Omental fat pad (tissue), 4 donors: ENCODE measurements around the gene TRIM14. TPM values are rescaled to one million over a fixed set of nuclear protein-coding genes. Genes with fewer than 3 reads are reported as not detected.
"Not testable (repeated sequence)": the region's sequence is repeated elsewhere in the genome, so short reads cannot be mapped to it uniquely, and the experiment has no call there.

ENCODE experiments used
- ATAC-seq: fragments of 150-250 bp; one replicate; pipeline ENCODE4 v1.9.1; 2016; ENCODE audit warnings: mild to moderate bottlenecking, moderate library complexity; ENCODE audit not compliant: low FRiP score
- DNase-seq: peaks from one replicate; pipeline ENCODE4 v3.0.0-alpha.2; 2019; ENCODE audit warnings: low spot score
- CTCF ChIP-seq, 3 donors: fragments of 450-650 bp; IDR thresholded peaks; one replicate each; pipeline ENCODE4 v1.5.1; 2016 to 2017; ENCODE audit warnings: antibody characterized with exemption in 3 of 3, mild to moderate bottlenecking in 3 of 3, moderate library complexity in 2 of 3
- total RNA-seq, 4 donors: library from RNA; depleted of rRNA; stranded (reverse); fragments of >200 nt; gene quantifications; one replicate each; pipeline ENCODE4 v1.1.0, GENCODE V29; 2016

TRIM14 gene
- total RNA-seq, 4 donors from 2014 or later, result 11.7 to 25.4 (median 17.0) TPM

- DNase-seq, result no peak
- no peak for TF ChIP-seq CTCF (IDR thresholded peaks at IDR 0.05)
- no peak for ATAC-seq
These were observed 35.3 kb downstream of the TRIM14 start for GRCh38 chr9:98083566-98084183.

- no peak for TF ChIP-seq CTCF (IDR thresholded peaks at IDR 0.05)
- no peak for DNase-seq
- no peak for ATAC-seq
These were observed 35.9 kb downstream of the TRIM14 start for GRCh38 chr9:98083061-98083501.

- no peak for DNase-seq
- TF ChIP-seq CTCF (IDR thresholded peaks at IDR 0.05), result no peak
- peak; percentile 74 for ATAC-seq
These were observed 37.4 kb downstream of the TRIM14 start for GRCh38 chr9:98081477-98082219.

- TF ChIP-seq CTCF (IDR thresholded peaks at IDR 0.05), result no peak
These were observed 38.2 kb downstream of the TRIM14 start for GRCh38 chr9:98080780-98081179.

GRCh38 chr9:98080326-98080725 is 38.7 kb downstream of the TRIM14 start:
- no peak for TF ChIP-seq CTCF (IDR thresholded peaks at IDR 0.05)
- no peak for DNase-seq
- no peak for ATAC-seq

More at GRCh38 chr9:98080780-98081179, 38.2 kb downstream of the TRIM14 start:
- DNase-seq, result no peak
- ATAC-seq, result no peak

- DNase-seq, result no peak
- no peak for TF ChIP-seq CTCF (IDR thresholded peaks at IDR 0.05)
- no peak for ATAC-seq
These were observed 40.1 kb downstream of the TRIM14 start for GRCh38 chr9:98078895-98079294.

- not testable (repeated sequence) for DNase-seq, ATAC-seq
These were observed 42.5 kb downstream of the TRIM14 start for GRCh38 chr9:98076514-98076890.
